AG09319 (cell line): Measurements from ENCODE around the gene ZKSCAN8.
A peak's percentile ranks its signal among the peaks of the same experiment; 100 is the strongest.
"Not testable (repeated sequence)": the region's sequence is repeated elsewhere in the genome, so short reads cannot be mapped to it uniquely, and the experiment has no call there.

Experiments used
- DNase-seq: peaks from one replicate; pipeline ENCODE4 v3.0.0-alpha.2; 2010; ENCODE audit warnings: low read depth; ENCODE audit errors: extremely low read depth
- TF ChIP-seq, protein P1 (sequence below): IDR thresholded peaks from 2 replicates; pipeline ENCODE4 v1.5.1; 2011; ENCODE audit warnings: low read depth, mild to moderate bottlenecking, inconsistent platforms, low read length, moderate library complexity

The ZKSCAN8 gene

DNA sequence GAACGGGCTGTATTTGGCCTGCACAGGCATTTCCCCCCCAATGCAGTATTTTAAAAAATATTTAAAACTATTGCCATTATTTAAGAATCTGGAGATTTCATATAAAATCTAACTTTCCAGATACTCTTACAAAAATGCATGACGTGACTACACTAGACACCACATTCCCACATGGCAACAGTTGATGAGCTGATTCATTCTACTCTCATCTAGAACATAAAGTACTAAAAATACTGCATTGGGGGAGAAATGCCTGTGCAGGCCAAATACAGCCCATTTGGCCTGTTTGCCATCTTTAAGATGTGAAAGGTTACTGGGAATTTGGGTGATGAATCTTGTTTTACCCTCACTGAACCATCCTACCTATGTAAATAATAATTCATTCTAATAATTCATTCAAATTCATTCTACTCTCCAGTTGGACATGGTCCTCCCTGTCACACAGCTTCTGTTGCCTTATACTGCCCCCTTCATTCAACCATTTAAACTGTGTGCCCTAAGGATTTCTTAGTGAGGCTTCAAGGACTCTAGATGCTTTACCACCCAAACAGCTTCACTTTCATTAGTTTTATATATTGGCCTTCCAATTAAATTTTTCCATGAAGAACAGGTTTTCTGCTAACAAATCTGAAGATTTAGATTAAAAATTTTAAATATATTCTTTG, 24.2 kb upstream of the ZKSCAN8 start:
- TF ChIP-seq, protein P1, sequence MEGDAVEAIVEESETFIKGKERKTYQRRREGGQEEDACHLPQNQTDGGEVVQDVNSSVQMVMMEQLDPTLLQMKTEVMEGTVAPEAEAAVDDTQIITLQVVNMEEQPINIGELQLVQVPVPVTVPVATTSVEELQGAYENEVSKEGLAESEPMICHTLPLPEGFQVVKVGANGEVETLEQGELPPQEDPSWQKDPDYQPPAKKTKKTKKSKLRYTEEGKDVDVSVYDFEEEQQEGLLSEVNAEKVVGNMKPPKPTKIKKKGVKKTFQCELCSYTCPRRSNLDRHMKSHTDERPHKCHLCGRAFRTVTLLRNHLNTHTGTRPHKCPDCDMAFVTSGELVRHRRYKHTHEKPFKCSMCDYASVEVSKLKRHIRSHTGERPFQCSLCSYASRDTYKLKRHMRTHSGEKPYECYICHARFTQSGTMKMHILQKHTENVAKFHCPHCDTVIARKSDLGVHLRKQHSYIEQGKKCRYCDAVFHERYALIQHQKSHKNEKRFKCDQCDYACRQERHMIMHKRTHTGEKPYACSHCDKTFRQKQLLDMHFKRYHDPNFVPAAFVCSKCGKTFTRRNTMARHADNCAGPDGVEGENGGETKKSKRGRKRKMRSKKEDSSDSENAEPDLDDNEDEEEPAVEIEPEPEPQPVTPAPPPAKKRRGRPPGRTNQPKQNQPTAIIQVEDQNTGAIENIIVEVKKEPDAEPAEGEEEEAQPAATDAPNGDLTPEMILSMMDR, result no peak
- no peak for DNase-seq

DNA sequence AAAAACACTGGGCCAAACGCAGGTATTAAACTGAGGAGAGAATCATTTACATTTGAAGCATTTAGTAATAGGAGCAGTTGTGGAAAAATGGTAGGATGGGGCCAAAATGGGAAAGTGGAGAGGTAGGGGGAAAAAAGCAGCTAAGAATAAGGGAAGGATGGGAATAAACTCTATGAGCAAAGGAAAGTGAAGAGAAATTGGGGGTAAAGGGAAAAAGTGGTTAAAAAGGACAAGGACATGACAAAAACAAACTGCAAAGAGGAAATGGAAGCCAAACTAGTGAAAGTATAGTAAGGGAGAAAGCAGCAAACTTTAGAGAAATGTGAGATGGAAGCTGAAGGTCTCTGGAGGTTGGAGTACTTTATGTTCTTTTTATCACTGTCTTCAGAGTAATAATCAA, 23.5 kb upstream of the ZKSCAN8 start:
- no peak for DNase-seq
- TF ChIP-seq, protein P1, result no peak

DNA sequence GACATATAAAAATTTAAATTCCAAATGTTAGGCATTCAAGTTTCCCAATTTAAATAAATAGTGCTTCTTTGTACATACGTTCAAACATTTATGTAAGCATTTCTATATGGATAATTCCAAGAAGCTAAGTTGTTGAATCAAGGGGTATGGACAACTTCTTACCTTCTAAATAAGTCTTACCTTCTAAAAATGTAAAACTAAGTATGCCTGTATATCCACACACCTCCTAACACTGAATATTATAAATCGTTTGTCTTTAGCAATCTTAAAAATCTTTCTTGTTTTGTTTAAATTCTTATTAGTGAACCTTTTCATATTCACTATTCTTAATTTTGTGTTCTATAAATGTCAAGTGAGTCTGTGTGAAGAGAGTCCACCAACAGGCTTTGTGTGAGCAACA, 19.8 kb upstream of the ZKSCAN8 start:
- TF ChIP-seq, protein P1, result no peak
- DNase-seq, result no peak

DNA sequence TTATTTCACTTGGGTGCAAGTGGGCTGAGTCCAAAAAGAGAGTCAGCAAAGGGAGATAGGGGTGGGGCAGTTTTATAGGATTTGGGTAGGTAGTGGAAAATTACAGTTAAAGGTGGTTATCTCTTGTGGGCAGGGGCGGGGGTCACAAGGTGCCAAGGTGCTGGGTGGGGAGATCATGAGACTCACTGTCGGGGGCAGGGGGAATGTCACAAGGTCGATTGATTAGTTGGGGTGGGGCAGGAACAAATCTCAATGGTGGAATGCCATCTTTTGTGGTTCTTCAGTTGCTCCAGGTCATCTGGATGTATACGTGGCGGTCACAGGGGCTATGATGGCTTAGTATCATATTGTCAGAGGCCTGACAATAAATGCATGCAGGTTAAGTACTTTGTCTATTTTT, 19.4 kb upstream of the ZKSCAN8 start:
- DNase-seq, result not testable (repeated sequence)

DNA sequence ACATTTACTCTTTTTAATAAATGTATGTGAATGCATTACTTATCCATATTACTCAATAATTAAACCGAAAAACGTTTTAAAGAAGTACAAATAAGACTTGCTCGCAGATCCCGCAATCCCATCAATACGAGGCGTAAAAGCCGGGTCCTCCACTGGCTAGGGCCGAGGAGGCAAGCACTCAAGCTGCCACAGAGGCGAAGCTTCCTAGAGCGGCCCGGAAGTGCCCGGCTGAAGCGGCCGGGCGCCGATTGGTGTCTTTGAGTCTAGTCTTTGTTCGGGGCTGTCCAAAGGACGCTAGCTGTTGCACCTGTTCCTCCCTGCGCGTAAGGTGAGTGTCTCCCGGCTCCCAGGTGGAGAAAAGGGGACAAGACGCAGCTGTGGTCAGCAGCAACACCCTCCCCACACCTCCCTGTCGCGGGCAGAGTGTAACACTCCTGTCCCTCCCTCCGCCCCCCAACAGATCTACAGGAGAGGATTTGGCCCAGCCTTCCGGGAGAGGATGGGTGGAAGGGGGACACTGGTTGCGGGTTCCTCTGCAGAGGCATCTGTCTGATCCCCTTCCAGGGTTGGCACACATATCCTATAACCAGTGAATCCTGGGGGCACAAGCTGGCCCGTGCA, 17.2 kb upstream of the ZKSCAN8 start, which contains the start of gene ZSCAN16:
TSS of gene ZSCAN16 (plus strand) at position 260 of the 621 bp plus-strand sequence. CDS start 835 bp downstream, outside the sequence.
- peak; percentile 37 for DNase-seq
- TF ChIP-seq, protein P1, result no peak

DNA sequence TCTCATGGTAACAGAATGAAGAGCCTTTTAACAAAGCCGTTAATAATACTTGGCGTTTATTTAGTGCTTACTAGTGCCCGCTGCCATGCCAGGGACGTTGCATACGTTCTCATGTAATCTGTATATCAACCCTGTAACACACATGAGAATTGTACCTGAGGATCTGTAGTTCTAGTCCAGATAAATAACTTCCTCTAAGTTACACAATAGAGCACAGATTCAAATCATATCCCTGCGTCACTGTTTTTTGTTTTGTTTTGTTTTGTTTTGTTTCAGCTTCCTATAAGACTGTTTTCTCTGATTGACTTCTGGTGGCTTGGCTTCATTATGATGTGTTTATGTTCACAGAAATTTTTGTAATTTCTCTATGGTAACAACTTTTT, 16.7 kb upstream of the ZKSCAN8 start:
- DNase-seq, result no peak
- TF ChIP-seq, protein P1, result no peak

DNA sequence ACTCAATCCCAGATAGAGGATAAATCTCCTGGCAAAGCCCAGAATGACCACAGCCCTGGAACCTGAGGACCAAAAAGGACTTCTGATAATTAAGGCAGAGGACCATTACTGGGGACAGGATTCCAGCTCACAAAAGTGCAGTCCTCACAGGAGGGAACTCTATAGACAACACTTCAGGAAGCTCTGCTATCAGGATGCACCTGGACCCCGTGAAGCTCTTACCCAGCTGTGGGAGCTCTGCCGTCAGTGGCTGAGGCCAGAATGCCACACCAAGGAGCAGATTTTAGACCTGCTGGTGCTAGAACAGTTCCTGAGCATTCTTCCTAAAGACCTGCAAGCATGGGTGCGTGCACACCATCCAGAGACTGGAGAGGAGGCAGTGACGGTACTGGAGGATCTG, 16.3 kb upstream of the ZKSCAN8 start:
- no peak for DNase-seq
- TF ChIP-seq, protein P1, result no peak

DNA sequence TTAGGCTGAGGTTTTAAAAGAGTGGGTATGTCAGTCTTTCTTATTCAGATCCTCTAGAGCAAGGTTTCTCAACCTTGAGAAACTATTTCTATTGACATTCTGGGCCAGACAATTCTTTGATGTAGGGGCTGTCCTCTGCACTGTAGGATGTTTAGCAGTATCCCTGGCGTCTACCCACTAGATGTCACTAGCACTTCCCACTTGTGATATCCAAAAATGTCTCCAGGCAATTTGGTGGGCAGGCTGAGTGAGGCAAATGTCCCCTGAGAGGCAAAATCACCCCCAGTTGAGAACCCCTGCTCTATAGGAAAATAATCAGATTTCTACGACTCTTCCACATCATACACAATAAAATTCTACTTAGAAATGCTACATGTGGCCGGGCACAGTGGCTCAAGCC, 7.7 kb upstream of the ZKSCAN8 start:
- TF ChIP-seq, protein P1, result peak; percentile 49
- DNase-seq, result no peak
